ENCODE results near the gene LRRC4B. TPM values are rescaled to one million over a fixed set of nuclear protein-coding genes. Genes with fewer than 3 reads are reported as not detected.

Gene LRRC4B
- total and polyA plus RNA-seq, 11 donors = 0.35 to 2.4 (median 0.97) TPM

GRCh38 chr19:50564229-50565105 is 3.8 kb downstream of the LRRC4B start:
- 57 to 65% (median 63%) methylated on average over 16 to 22 of the region's 22 CpGs for WGBS, 4 donors
- DNase-seq = no peak
- Histone ChIP-seq H3K4me3 (no peak overlapping the region), H3K27me3 (peaks cover 25 to 64% (median 46%) of the 10 kb centered on the region in 9 donors), H3K36me3 (no peaks in the 10 kb centered on the region), H3K4me1 (peaks cover 0 to 35% (median 0%) of the 10 kb centered on the region in 12 donors), H3K9me3 (no peaks in the 10 kb centered on the region), H3K27ac (no peak overlapping the region)
- peak in 1 of 4 donors; percentile 15 for ATAC-seq
- intact Hi-C loops (cut with DNase I) = no loop called here
- TF ChIP-seq CTCF (IDR thresholded peaks at IDR 0.05) = no peak
- no peak for TF ChIP-seq POLR2A (IDR thresholded peaks at IDR 0.05)

- no peak for ATAC-seq
- no peak for DNase-seq
- 66 to 71% (median 68%) methylated on average over 5 to 6 of the region's 6 CpGs for WGBS, 4 donors
Observed at GRCh38 chr19:50563597-50563996, 4.6 kb downstream of the LRRC4B start.

GRCh38 chr19:50562996-50563395 is 5.2 kb downstream of the LRRC4B start:
- DNase-seq = no peak
- peaks cover 19 to 64% (median 36%) of the 10 kb centered on the region in 9 donors for H3K27me3 ChIP-seq
- peaks cover 0 to 33% (median 0%) of the 10 kb centered on the region in 12 donors for H3K4me1 ChIP-seq
- no peak overlapping the region for H3K27ac ChIP-seq
- intact Hi-C loops (cut with DNase I) = no loop called here
- H3K36me3 ChIP-seq = no peaks in the 10 kb centered on the region
- H3K9me3 ChIP-seq = no peaks in the 10 kb centered on the region
- ATAC-seq = no peak
- 86 to 95% (median 89%) methylated on average over 8 to 9 of the region's 9 CpGs for WGBS, 4 donors
- TF ChIP-seq CTCF (IDR thresholded peaks at IDR 0.05) (no peak), POLR2A (IDR thresholded peaks at IDR 0.05) (no peak)
- no peak overlapping the region for H3K4me3 ChIP-seq

More at GRCh38 chr19:50563597-50563996, 4.6 kb downstream of the LRRC4B start:
- H3K27me3 ChIP-seq = peaks cover 21 to 65% (median 38%) of the 10 kb centered on the region in 9 donors
- H3K4me1 ChIP-seq = peaks cover 0 to 35% (median 0%) of the 10 kb centered on the region in 12 donors
- no peak overlapping the region for H3K4me3 ChIP-seq
- TF ChIP-seq POLR2A (IDR thresholded peaks at IDR 0.05) = no peak
- no peak for TF ChIP-seq CTCF (IDR thresholded peaks at IDR 0.05)
- H3K36me3 ChIP-seq = no peaks in the 10 kb centered on the region
- H3K27ac ChIP-seq = no peak overlapping the region
- intact Hi-C loops (cut with DNase I) = no loop called here
- no peaks in the 10 kb centered on the region for H3K9me3 ChIP-seq

GRCh38 chr19:50562329-50562728 is 5.9 kb downstream of the LRRC4B start:
- H3K4me1 ChIP-seq = peaks cover 0 to 27% (median 0%) of the 10 kb centered on the region in 12 donors
- H3K4me3 ChIP-seq = no peak overlapping the region
- 74 to 80% (median 79%) methylated on average over 4 of the region's 4 CpGs for WGBS, 4 donors
- no peak overlapping the region for H3K27ac ChIP-seq
- peaks cover 14 to 63% (median 33%) of the 10 kb centered on the region in 9 donors for H3K27me3 ChIP-seq
- H3K9me3 ChIP-seq = no peaks in the 10 kb centered on the region
- intact Hi-C loops (cut with DNase I) = no loop called here
- ATAC-seq (no peak), DNase-seq (no peak)
- no peak for TF ChIP-seq CTCF (IDR thresholded peaks at IDR 0.05)
- TF ChIP-seq POLR2A (IDR thresholded peaks at IDR 0.05) = no peak
- H3K36me3 ChIP-seq = no peaks in the 10 kb centered on the region

Measured in heart left ventricle (tissue), 16 donors.